A204.1 (cell line): Measurements from ENCODE around the gene RHBDD1.

Experiments
- FAIRE-seq: peaks from 2 replicates; lab custom pipeline; 2012; peaks lifted over from hg19 to GRCh38; lab: Jason Lieb, UNC

RHBDD1 gene

GRCh38 chr2:226916669-226917068 is 80.8 kb downstream of the RHBDD1 start:
- FAIRE-seq: no peak

- no peak for FAIRE-seq
Observed at GRCh38 chr2:226932443-226932842, 96.6 kb downstream of the RHBDD1 start.

GRCh38 chr2:226934546-226935201 is 98.8 kb downstream of the RHBDD1 start:
- no peak for FAIRE-seq

- no peak for FAIRE-seq
Observed at GRCh38 chr2:226943862-226944620, 108.2 kb downstream of the RHBDD1 start.

- FAIRE-seq: no peak
Observed at GRCh38 chr2:226953206-226953605, 117.4 kb downstream of the RHBDD1 start.

GRCh38 chr2:226953826-226954225 is 118.0 kb downstream of the RHBDD1 start:
- FAIRE-seq: no peak

GRCh38 chr2:226956659-226957058 is 120.8 kb downstream of the RHBDD1 start:
- no peak for FAIRE-seq

GRCh38 chr2:226959418-226959817 is 123.6 kb downstream of the RHBDD1 start:
- FAIRE-seq: no peak

GRCh38 chr2:226962176-226962773 is 126.4 kb downstream of the RHBDD1 start:
- no peak for FAIRE-seq

- no peak for FAIRE-seq
Observed at GRCh38 chr2:226963528-226963927, 127.7 kb downstream of the RHBDD1 start.

- FAIRE-seq: no peak
Observed at GRCh38 chr2:226965376-226965775, 129.5 kb downstream of the RHBDD1 start.

- no peak for FAIRE-seq
Observed at GRCh38 chr2:226969417-226970080, 133.7 kb downstream of the RHBDD1 start.

- FAIRE-seq: no peak
Observed at GRCh38 chr2:226970362-226970761, 134.5 kb downstream of the RHBDD1 start.

GRCh38 chr2:226971084-226971483 is 135.2 kb downstream of the RHBDD1 start:
- no peak for FAIRE-seq

GRCh38 chr2:226971770-226972169 is 135.9 kb downstream of the RHBDD1 start:
- FAIRE-seq: no peak

GRCh38 chr2:226973816-226974215 is 138.0 kb downstream of the RHBDD1 start:
- FAIRE-seq: no peak

GRCh38 chr2:226977775-226978190 is 141.9 kb downstream of the RHBDD1 start:
- FAIRE-seq: no peak

- FAIRE-seq: no peak
Observed at GRCh38 chr2:226978300-226978699, 142.4 kb downstream of the RHBDD1 start.

- FAIRE-seq: no peak
Observed at GRCh38 chr2:226979004-226979403, 143.2 kb downstream of the RHBDD1 start.

GRCh38 chr2:226981791-226982326 is 146.0 kb downstream of the RHBDD1 start:
- no peak for FAIRE-seq

- no peak for FAIRE-seq
Observed at GRCh38 chr2:226983895-226984749, 148.3 kb downstream of the RHBDD1 start.
